ENCODE measurements around the gene GOLGA1.

The GOLGA1 gene, protein sequence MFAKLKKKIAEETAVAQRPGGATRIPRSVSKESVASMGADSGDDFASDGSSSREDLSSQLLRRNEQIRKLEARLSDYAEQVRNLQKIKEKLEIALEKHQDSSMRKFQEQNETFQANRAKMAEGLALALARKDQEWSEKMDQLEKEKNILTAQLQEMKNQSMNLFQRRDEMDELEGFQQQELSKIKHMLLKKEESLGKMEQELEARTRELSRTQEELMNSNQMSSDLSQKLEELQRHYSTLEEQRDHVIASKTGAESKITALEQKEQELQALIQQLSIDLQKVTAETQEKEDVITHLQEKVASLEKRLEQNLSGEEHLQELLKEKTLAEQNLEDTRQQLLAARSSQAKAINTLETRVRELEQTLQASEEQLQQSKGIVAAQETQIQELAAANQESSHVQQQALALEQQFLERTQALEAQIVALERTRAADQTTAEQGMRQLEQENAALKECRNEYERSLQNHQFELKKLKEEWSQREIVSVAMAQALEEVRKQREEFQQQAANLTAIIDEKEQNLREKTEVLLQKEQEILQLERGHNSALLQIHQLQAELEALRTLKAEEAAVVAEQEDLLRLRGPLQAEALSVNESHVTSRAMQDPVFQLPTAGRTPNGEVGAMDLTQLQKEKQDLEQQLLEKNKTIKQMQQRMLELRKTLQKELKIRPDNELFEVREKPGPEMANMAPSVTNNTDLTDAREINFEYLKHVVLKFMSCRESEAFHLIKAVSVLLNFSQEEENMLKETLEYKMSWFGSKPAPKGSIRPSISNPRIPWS
- long read RNA-seq, partial matches to known transcripts: 12 of 33 reads
- long read RNA-seq, other reads (novel, unspliced or antisense): 19 of 33 reads

DNA sequence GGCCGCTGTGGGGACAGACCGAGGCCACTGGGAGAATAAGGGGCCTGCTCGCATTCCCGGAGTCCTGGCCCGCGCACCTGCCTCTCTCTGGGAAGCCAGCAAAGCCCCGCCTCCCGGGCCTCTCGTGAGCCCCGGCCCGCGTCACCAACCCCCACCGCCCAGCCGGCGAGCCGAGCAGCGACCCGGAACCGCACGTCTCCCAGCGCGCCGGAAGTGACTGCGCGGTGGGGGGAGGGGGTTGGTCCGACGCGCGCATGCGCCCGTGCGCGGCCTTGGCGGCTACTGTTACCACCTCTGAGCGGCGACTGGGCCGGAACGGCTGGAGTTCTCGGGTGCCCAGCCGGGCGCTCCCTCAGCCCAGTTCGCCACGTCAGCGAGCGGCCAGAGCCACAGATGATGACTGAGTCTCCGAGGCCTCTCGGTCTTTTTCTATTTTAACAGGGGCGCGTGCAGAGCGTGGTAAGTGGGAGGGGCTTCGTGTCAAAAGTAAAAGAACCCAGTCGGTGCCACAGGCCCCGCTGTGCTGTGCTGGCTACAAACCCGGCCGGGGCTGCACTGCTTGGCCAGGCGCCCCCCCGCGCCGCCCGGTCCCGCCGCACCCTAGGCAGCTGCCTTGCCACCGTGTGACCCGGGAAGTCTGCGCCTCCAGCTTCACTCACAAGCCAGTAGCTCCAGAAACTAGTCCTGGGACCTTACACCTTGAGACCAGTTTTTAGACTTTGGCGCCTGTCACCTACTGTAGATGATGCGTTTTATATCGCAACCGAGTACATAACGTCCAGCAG lies at the start of gene GOLGA1:
Gene GOLGA1 (minus strand): TSS at position 190 of the 785 bp plus-strand sequence. CDS start 2,372 bp downstream, outside the sequence.
- peak within 1 kb of the TSS; percentile 94 for H3K4me3 ChIP-seq (replicated peaks; ENCODE audit: insufficient read depth, low read length)
- peak within 1 kb of the TSS; percentile 90 for H3K27ac ChIP-seq (replicated peaks)
- no peaks in the 10 kb centered on the region for H3K27me3 ChIP-seq (ENCODE audit: insufficient read depth, poor library complexity, severe bottlenecking)
- TF ChIP-seq GABPA (IDR thresholded peaks at IDR 0.05; ENCODE audit: low read depth) (peak; percentile 91), POLR2AphosphoS5 (IDR thresholded peaks at IDR 0.05; ENCODE audit: low read depth) (peak; percentile 82)
- TF ChIP-seq, protein P1, sequence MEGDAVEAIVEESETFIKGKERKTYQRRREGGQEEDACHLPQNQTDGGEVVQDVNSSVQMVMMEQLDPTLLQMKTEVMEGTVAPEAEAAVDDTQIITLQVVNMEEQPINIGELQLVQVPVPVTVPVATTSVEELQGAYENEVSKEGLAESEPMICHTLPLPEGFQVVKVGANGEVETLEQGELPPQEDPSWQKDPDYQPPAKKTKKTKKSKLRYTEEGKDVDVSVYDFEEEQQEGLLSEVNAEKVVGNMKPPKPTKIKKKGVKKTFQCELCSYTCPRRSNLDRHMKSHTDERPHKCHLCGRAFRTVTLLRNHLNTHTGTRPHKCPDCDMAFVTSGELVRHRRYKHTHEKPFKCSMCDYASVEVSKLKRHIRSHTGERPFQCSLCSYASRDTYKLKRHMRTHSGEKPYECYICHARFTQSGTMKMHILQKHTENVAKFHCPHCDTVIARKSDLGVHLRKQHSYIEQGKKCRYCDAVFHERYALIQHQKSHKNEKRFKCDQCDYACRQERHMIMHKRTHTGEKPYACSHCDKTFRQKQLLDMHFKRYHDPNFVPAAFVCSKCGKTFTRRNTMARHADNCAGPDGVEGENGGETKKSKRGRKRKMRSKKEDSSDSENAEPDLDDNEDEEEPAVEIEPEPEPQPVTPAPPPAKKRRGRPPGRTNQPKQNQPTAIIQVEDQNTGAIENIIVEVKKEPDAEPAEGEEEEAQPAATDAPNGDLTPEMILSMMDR (IDR thresholded peaks at IDR 0.05; ENCODE audit: insufficient read depth, low read length): no peak
- peak; percentile 90 to 91 for DNase-seq (ENCODE audit: low read depth in 1 of 2, low spot score in 1 of 2)

DNA sequence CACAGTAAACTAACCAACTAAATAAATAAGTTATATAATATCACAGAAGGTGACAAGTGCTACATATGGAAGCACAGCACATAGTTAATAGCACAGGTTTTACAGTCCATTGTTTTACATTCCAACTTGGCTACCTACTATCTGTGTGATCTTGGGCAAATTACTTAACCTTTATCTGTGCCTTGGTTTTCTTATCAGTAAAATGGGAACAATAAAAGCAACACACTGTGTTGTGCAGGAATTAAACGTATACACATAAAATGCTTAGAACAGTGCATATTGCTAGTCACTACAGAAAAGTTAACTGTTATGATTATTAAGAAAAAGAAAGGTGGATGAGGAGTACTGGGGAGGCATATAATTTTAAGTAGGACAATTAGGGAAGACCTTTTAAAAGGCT lies 42.8 kb upstream of the GOLGA1 start:
- no peaks in the 10 kb centered on the region for H3K27me3 ChIP-seq (ENCODE audit: insufficient read depth, poor library complexity, severe bottlenecking)
- H3K27ac ChIP-seq (replicated peaks): no peak overlapping the region
- H3K4me3 ChIP-seq (replicated peaks; ENCODE audit: insufficient read depth, low read length): no peak overlapping the region
- DNase-seq (ENCODE audit: low read depth in 1 of 2, low spot score in 1 of 2): no peak
- no peak for TF ChIP-seq SPI1 (IDR thresholded peaks at IDR 0.05; ENCODE audit: borderline replicate concordance, low read depth)
- TF ChIP-seq POLR2AphosphoS5 (IDR thresholded peaks at IDR 0.05; ENCODE audit: low read depth): no peak

DNA sequence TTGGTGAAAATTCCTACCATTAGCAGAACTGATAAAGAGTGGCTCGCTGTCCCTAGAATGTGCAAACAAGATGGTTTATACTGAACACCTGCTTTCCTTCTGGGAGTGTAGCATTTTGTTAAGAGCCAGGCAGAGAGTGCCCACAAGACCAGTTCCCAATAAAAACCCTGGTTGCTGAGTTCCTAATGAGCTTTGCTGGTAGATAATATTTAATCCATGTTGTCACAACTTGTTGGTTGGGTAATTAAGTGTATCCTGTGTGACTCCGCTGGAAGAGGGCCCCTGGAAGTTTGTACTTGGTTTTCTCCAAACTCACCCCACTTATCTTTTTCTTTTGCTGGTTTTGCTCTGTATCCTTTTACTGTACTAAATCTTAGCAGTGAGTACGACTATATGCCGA lies 39.5 kb upstream of the GOLGA1 start:
- Histone ChIP-seq H3K27ac (replicated peaks) (no peak overlapping the region), H3K4me3 (replicated peaks; ENCODE audit: insufficient read depth, low read length) (no peak overlapping the region), H3K27me3 (ENCODE audit: insufficient read depth, poor library complexity, severe bottlenecking) (no peaks in the 10 kb centered on the region)
- TF ChIP-seq, protein P2, sequence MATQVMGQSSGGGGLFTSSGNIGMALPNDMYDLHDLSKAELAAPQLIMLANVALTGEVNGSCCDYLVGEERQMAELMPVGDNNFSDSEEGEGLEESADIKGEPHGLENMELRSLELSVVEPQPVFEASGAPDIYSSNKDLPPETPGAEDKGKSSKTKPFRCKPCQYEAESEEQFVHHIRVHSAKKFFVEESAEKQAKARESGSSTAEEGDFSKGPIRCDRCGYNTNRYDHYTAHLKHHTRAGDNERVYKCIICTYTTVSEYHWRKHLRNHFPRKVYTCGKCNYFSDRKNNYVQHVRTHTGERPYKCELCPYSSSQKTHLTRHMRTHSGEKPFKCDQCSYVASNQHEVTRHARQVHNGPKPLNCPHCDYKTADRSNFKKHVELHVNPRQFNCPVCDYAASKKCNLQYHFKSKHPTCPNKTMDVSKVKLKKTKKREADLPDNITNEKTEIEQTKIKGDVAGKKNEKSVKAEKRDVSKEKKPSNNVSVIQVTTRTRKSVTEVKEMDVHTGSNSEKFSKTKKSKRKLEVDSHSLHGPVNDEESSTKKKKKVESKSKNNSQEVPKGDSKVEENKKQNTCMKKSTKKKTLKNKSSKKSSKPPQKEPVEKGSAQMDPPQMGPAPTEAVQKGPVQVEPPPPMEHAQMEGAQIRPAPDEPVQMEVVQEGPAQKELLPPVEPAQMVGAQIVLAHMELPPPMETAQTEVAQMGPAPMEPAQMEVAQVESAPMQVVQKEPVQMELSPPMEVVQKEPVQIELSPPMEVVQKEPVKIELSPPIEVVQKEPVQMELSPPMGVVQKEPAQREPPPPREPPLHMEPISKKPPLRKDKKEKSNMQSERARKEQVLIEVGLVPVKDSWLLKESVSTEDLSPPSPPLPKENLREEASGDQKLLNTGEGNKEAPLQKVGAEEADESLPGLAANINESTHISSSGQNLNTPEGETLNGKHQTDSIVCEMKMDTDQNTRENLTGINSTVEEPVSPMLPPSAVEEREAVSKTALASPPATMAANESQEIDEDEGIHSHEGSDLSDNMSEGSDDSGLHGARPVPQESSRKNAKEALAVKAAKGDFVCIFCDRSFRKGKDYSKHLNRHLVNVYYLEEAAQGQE (IDR thresholded peaks at IDR 0.05; ENCODE audit: insufficient replicate concordance, low read depth): no peak
- TF ChIP-seq, protein P1 (IDR thresholded peaks at IDR 0.05; ENCODE audit: insufficient read depth, low read length): no peak
- TF ChIP-seq SPI1 (IDR thresholded peaks at IDR 0.05; ENCODE audit: borderline replicate concordance, low read depth) (no peak), GABPA (IDR thresholded peaks at IDR 0.05; ENCODE audit: low read depth) (no peak)
- no peak for DNase-seq (ENCODE audit: low read depth in 1 of 2, low spot score in 1 of 2)

DNA sequence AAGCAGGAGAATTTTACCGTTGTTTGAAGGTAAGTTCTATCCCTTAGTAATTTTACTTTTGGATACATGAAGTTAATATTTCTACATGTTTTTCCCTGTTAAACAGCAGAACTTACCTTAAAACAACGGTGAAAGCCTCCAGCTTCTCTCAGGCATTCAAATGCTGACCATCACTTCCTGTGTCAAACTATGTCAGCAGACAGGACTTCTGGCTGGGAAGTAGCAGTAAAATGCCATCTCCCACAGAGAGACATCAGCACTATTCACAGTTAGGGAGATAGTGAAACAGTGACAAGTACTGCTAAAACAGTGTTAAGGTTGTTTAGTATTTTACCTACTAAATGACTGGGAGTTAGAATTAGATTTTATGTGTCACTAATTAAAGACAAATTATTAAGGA lies 34.2 kb upstream of the GOLGA1 start:
- Histone ChIP-seq H3K27ac (replicated peaks) (no peak overlapping the region), H3K4me3 (replicated peaks; ENCODE audit: insufficient read depth, low read length) (no peak overlapping the region), H3K27me3 (ENCODE audit: insufficient read depth, poor library complexity, severe bottlenecking) (no peaks in the 10 kb centered on the region)
- TF ChIP-seq POLR2AphosphoS5 (IDR thresholded peaks at IDR 0.05; ENCODE audit: low read depth) (no peak), GABPA (IDR thresholded peaks at IDR 0.05; ENCODE audit: low read depth) (no peak), SPI1 (IDR thresholded peaks at IDR 0.05; ENCODE audit: borderline replicate concordance, low read depth) (no peak)
- TF ChIP-seq, protein P2 (IDR thresholded peaks at IDR 0.05; ENCODE audit: insufficient replicate concordance, low read depth): no peak
- TF ChIP-seq, protein P1 (IDR thresholded peaks at IDR 0.05; ENCODE audit: insufficient read depth, low read length): no peak
- no peak for DNase-seq (ENCODE audit: low read depth in 1 of 2, low spot score in 1 of 2)

Data from HL-60 (cell line).